ENCODE measurements around the gene TRPM3. TPM values are rescaled to one million over a fixed set of nuclear protein-coding genes. Genes with fewer than 3 reads are reported as not detected.

TRPM3 gene
- total and polyA plus RNA-seq, 9 of the 15 experiments (the other 6 are each of a cell fraction or from before 2014, with no cell fraction given): 0.04 TPM; not detected in 8

GRCh38 chr9:70630971-70631370 is 490.4 kb downstream of the TRPM3 start:
- no peaks in the 10 kb centered on the region for H3K27me3 ChIP-seq (ENCODE audit: control insufficient read depth in 2 of 2, insufficient read depth in 2 of 2, low read length in 2 of 2)
- FAIRE-seq: no peak
- POLR2A ChIA-PET: no interaction called here
- WGBS (ENCODE audit: insufficient coverage, low coverage, missing lambda C conversion rate): 16% methylated on average over 3 of the region's 3 CpGs
- no TSS peak for BruUV-seq (replicated peaks)
- no peak for ATAC-seq
- no peak overlapping the region for H2AFZ ChIP-seq (ENCODE audit: low read depth, low read length)
- CTCF ChIA-PET (ENCODE audit: low intra/inter-chr PET ratio): no interaction called here
- TF ChIP-seq CBX5 (IDR thresholded peaks at IDR 0.05; ENCODE audit: borderline replicate concordance, low read depth) (no peak), ZNF395 (CRISPR knock-in tag; IDR thresholded peaks at IDR 0.05) (no peak), PTBP1 (IDR thresholded peaks at IDR 0.05; ENCODE audit: low read depth, low read length) (no peak), NFATC3 (IDR thresholded peaks at IDR 0.05) (no peak), MED1 (CRISPR knock-in tag; IDR thresholded peaks at IDR 0.05; ENCODE audit: borderline replicate concordance) (no peak), SAP30 (IDR thresholded peaks at IDR 0.05; ENCODE audit: borderline replicate concordance, insufficient read depth, low read depth, low read length, poor library complexity, severe bottlenecking) (no peak), NBN (IDR thresholded peaks at IDR 0.05; ENCODE audit: low read depth) (no peak), GTF2E2 (tag; IDR thresholded peaks at IDR 0.05) (no peak), ZNF551 (CRISPR knock-in tag; IDR thresholded peaks at IDR 0.05) (no peak), ZNF3 (CRISPR knock-in tag; IDR thresholded peaks at IDR 0.05) (no peak), ZNF280B (CRISPR knock-in tag; IDR thresholded peaks at IDR 0.05) (no peak), ZNF639 (CRISPR knock-in tag; conservative IDR thresholded peaks at IDR 0.05 in 1 of 2, IDR thresholded peaks at IDR 0.05 in 1 of 2) (no peak), NELFE (IDR thresholded peaks at IDR 0.05; ENCODE audit: insufficient read depth, insufficient read length) (no peak)
- DNase-seq (ENCODE audit: extremely low read depth in 1 of 4, low spot score in 3 of 4): no peak
- H3K9me1 ChIP-seq (ENCODE audit: control insufficient read depth, insufficient read depth, low read length): no peaks in the 10 kb centered on the region
- H3K4me3 ChIP-seq: no peak overlapping the region
- in situ Hi-C loops (cut with MboI): no loop called here
- H3K27ac ChIP-seq (ENCODE audit: extremely low read depth, low read depth, low read length): no peak overlapping the region
- no peak overlapping the region for H3K4me2 ChIP-seq (ENCODE audit: insufficient read depth, low read length)
- H3K9me3 ChIP-seq (replicated peaks; ENCODE audit: control insufficient read depth, insufficient read depth, low read depth, low read length): no peaks in the 10 kb centered on the region
- no peaks in the 10 kb centered on the region for H3K4me1 ChIP-seq (replicated peaks in 1 of 2; ENCODE audit: control insufficient read depth in 2 of 2, insufficient read depth in 2 of 2, low read length in 2 of 2)
- H3K79me2 ChIP-seq (ENCODE audit: control insufficient read depth, insufficient read depth, low read length): no peaks in the 10 kb centered on the region
- no peak overlapping the region for H3K9ac ChIP-seq (ENCODE audit: insufficient read depth in 1 of 2, low read depth in 2 of 2, low read length in 2 of 2)
- H4K20me1 ChIP-seq (replicated peaks; ENCODE audit: control insufficient read depth, insufficient read depth, low read length): no peaks in the 10 kb centered on the region
- intact Hi-C loops (cut with micrococcal nuclease): no loop called here
- no peaks in the 10 kb centered on the region for H3K36me3 ChIP-seq (ENCODE audit: control insufficient read depth, insufficient read depth, low read length)

Data from K562 (cell line).